Vagina (tissue), 2 donors: ENCODE measurements around the gene CYP46A1.

Experiments used
- CTCF ChIP-seq, 3 experiments: fragments of 450-650 bp in 2 of 3; fragments of 200-600 bp in 1 of 3; sonication (generic) in 1 of 3; IDR thresholded peaks; one replicate each; pipeline ENCODE4 v1.5.1; 2017 to 2019; ENCODE audit warnings: antibody characterized with exemption in 3 of 3, mild to moderate bottlenecking in 2 of 3, moderate library complexity in 2 of 3
- POLR2A ChIP-seq, 2 donors: fragments of 450-650 bp; IDR thresholded peaks; one replicate each; pipeline ENCODE4 v1.6.1; 2017; ENCODE audit warnings: antibody characterized with exemption in 2 of 2, mild to moderate bottlenecking in 2 of 2, moderate library complexity in 2 of 2
- POLR2AphosphoS5 ChIP-seq, 2 donors: sonication (generic); formaldehyde crosslinking; IDR thresholded peaks; one replicate each; pipeline ENCODE4 v1.9.0; 2017; ENCODE audit warnings: antibody characterized with exemption in 2 of 2, mild to moderate bottlenecking in 2 of 2, low read depth in 1 of 2; ENCODE audit not compliant: insufficient read depth in 1 of 2

- TF ChIP-seq CTCF (IDR thresholded peaks at IDR 0.05) (no peak), POLR2A (IDR thresholded peaks at IDR 0.05) (no peak), POLR2AphosphoS5 (IDR thresholded peaks at IDR 0.05; ENCODE audit: insufficient read depth in 1 of 2, low read depth in 1 of 2) (no peak)
Observed at GRCh38 chr14:99660794-99661193, 23.3 kb upstream of the CYP46A1 start.
